Activated naive CD8-positive, alpha-beta T cell treated with anti-CD3 and anti-CD28 coated beads, Interleukin-2, amount 10 ng/mL, durations not matched to agents 7 days and 5 days (primary cell): ENCODE results near the gene DSE. TPM values are rescaled to one million over a fixed set of nuclear protein-coding genes. Genes with fewer than 3 reads are reported as not detected.

Experiments
- ATAC-seq: fragments of 150-1000 bp; cut with Tn5 transposase; one replicate; pipeline ENCODE4 v1.10.0; 2021; ENCODE audit warnings: low read depth, moderate library complexity
- POLR2A ChIA-PET: fragments of 350-600 bp; sonication (Branson Sonifier 250); formaldehyde crosslinking; loops from one replicate; lab custom pipeline; 2021; ENCODE audit warnings: antibody characterized with exemption; lab: Charles Lee
- DNase-seq: peaks from one replicate; pipeline ENCODE4 v3.0.0; 2021
- H3K27ac Mint-ChIP-seq: one replicate; pipeline ENCODE4 v1.8.0; 2022; ENCODE audit warnings: mild to moderate bottlenecking, mixed read lengths
- H3K27me3 Mint-ChIP-seq: one replicate; pipeline ENCODE4 v1.8.0; 2022; ENCODE audit warnings: mild to moderate bottlenecking, moderate library complexity, mixed read lengths
- H3K36me3 Mint-ChIP-seq: one replicate; pipeline ENCODE4 v1.8.0; 2021; ENCODE audit warnings: mild to moderate bottlenecking, mixed read lengths
- H3K4me1 Mint-ChIP-seq: one replicate; pipeline ENCODE4 v1.8.0; 2021; ENCODE audit warnings: mixed read lengths
- H3K4me3 Mint-ChIP-seq: one replicate; pipeline ENCODE4 v1.8.0; 2022; ENCODE audit warnings: mild to moderate bottlenecking, moderate library complexity, mixed read lengths
- H3K9me3 Mint-ChIP-seq: one replicate; pipeline ENCODE4 v1.8.0; 2021; ENCODE audit warnings: mixed read lengths
- total RNA-seq, 2 experiments: library from RNA; stranded (reverse); gene quantifications; one replicate each; pipeline ENCODE4 v1.2.3, GENCODE V29; 2021

Gene DSE
- total RNA-seq, 2 experiments from 2014 or later = 3.9 to 4.1 TPM

- DNase-seq (no peak), ATAC-seq (no peak)
- H3K9me3 Mint-ChIP-seq = no peaks in the 10 kb centered on the region
- H3K27ac Mint-ChIP-seq = no peak overlapping the region
- no peak overlapping the region for H3K4me3 Mint-ChIP-seq
- peaks cover 8% of the 10 kb centered on the region for H3K4me1 Mint-ChIP-seq
- no peaks in the 10 kb centered on the region for H3K36me3 Mint-ChIP-seq
- POLR2A ChIA-PET = no interaction called here
- H3K27me3 Mint-ChIP-seq = peaks cover 14% of the 10 kb centered on the region
Observed at GRCh38 chr6:116384727-116385458, 14.1 kb downstream of the DSE start.

GRCh38 chr6:116385459-116385802, 14.7 kb downstream of the DSE start:
- DNase-seq = no peak
- Mint-ChIP-seq H3K9me3 (no peaks in the 10 kb centered on the region), H3K27me3 (peaks cover 9% of the 10 kb centered on the region), H3K4me3 (no peak overlapping the region), H3K36me3 (no peaks in the 10 kb centered on the region), H3K4me1 (peaks cover 8% of the 10 kb centered on the region), H3K27ac (no peak overlapping the region)
- POLR2A ChIA-PET = no interaction called here
- no peak for ATAC-seq

- Mint-ChIP-seq H3K27ac (no peak overlapping the region), H3K36me3 (no peaks in the 10 kb centered on the region), H3K4me3 (no peak overlapping the region), H3K4me1 (peaks cover 8% of the 10 kb centered on the region), H3K27me3 (peaks cover 9% of the 10 kb centered on the region), H3K9me3 (no peaks in the 10 kb centered on the region)
- POLR2A ChIA-PET = no interaction called here
- no peak for ATAC-seq
- no peak for DNase-seq
Observed at GRCh38 chr6:116385921-116386320, 15.2 kb downstream of the DSE start.

- H3K4me3 Mint-ChIP-seq = no peak overlapping the region
- POLR2A ChIA-PET = no interaction called here
- no peak for DNase-seq
- peaks cover 8% of the 10 kb centered on the region for H3K4me1 Mint-ChIP-seq
- H3K9me3 Mint-ChIP-seq = no peaks in the 10 kb centered on the region
- H3K27me3 Mint-ChIP-seq = peaks cover 6% of the 10 kb centered on the region
- no peak for ATAC-seq
- H3K36me3 Mint-ChIP-seq = no peaks in the 10 kb centered on the region
- H3K27ac Mint-ChIP-seq = no peak overlapping the region
Observed at GRCh38 chr6:116386581-116387299, 16.0 kb downstream of the DSE start.

GRCh38 chr6:116387374-116387773, 16.6 kb downstream of the DSE start:
- Mint-ChIP-seq H3K27ac (no peak overlapping the region), H3K4me1 (peaks cover 11% of the 10 kb centered on the region), H3K4me3 (no peak overlapping the region), H3K27me3 (peaks cover 6% of the 10 kb centered on the region), H3K9me3 (no peaks in the 10 kb centered on the region), H3K36me3 (no peaks in the 10 kb centered on the region)
- ATAC-seq (no peak), DNase-seq (no peak)
- POLR2A ChIA-PET = no interaction called here

- H3K4me3 Mint-ChIP-seq = no peak overlapping the region
- peaks cover 20% of the 10 kb centered on the region for H3K4me1 Mint-ChIP-seq
- ATAC-seq (no peak), DNase-seq (no peak)
- H3K9me3 Mint-ChIP-seq = no peaks in the 10 kb centered on the region
- no peak overlapping the region for H3K27ac Mint-ChIP-seq
- no peaks in the 10 kb centered on the region for H3K36me3 Mint-ChIP-seq
- peaks cover 6% of the 10 kb centered on the region for H3K27me3 Mint-ChIP-seq
- POLR2A ChIA-PET = no interaction called here
Observed at GRCh38 chr6:116388924-116389323, 18.2 kb downstream of the DSE start.

- ATAC-seq (no peak), DNase-seq (no peak)
- Mint-ChIP-seq H3K36me3 (no peaks in the 10 kb centered on the region), H3K27ac (no peak overlapping the region), H3K27me3 (peaks cover 6% of the 10 kb centered on the region), H3K4me1 (peaks cover 20% of the 10 kb centered on the region), H3K9me3 (no peaks in the 10 kb centered on the region), H3K4me3 (no peak overlapping the region)
- POLR2A ChIA-PET = no interaction called here
Observed at GRCh38 chr6:116389357-116389756, 18.6 kb downstream of the DSE start.

- DNase-seq (no peak), ATAC-seq (no peak)
- H3K27ac Mint-ChIP-seq = no peak overlapping the region
- peaks cover 20% of the 10 kb centered on the region for H3K4me1 Mint-ChIP-seq
- H3K36me3 Mint-ChIP-seq = no peaks in the 10 kb centered on the region
- POLR2A ChIA-PET = no interaction called here
- H3K27me3 Mint-ChIP-seq = no peaks in the 10 kb centered on the region
- H3K9me3 Mint-ChIP-seq = no peaks in the 10 kb centered on the region
- H3K4me3 Mint-ChIP-seq = no peak overlapping the region
Observed at GRCh38 chr6:116390581-116390980, 19.8 kb downstream of the DSE start.

GRCh38 chr6:116392132-116393013, 21.6 kb downstream of the DSE start:
- no peak overlapping the region for H3K27ac Mint-ChIP-seq
- H3K4me3 Mint-ChIP-seq = no peak overlapping the region
- DNase-seq (no peak), ATAC-seq (no peak)
- H3K9me3 Mint-ChIP-seq = no peaks in the 10 kb centered on the region
- peaks cover 15% of the 10 kb centered on the region for H3K4me1 Mint-ChIP-seq
- no peaks in the 10 kb centered on the region for H3K27me3 Mint-ChIP-seq
- H3K36me3 Mint-ChIP-seq = no peaks in the 10 kb centered on the region
- POLR2A ChIA-PET = no interaction called here

GRCh38 chr6:116393430-116393829, 22.7 kb downstream of the DSE start:
- Mint-ChIP-seq H3K27ac (no peak overlapping the region), H3K4me1 (peaks cover 13% of the 10 kb centered on the region), H3K9me3 (no peaks in the 10 kb centered on the region), H3K27me3 (no peaks in the 10 kb centered on the region), H3K4me3 (no peak overlapping the region), H3K36me3 (no peaks in the 10 kb centered on the region)
- DNase-seq (no peak), ATAC-seq (no peak)
- POLR2A ChIA-PET = no interaction called here

GRCh38 chr6:116395647-116396046, 24.9 kb downstream of the DSE start:
- H3K27ac Mint-ChIP-seq = no peak overlapping the region
- DNase-seq = no peak
- ATAC-seq = no peak
- H3K4me1 Mint-ChIP-seq = peaks cover 12% of the 10 kb centered on the region
- H3K9me3 Mint-ChIP-seq = no peaks in the 10 kb centered on the region
- POLR2A ChIA-PET = no interaction called here
- H3K27me3 Mint-ChIP-seq = no peaks in the 10 kb centered on the region
- no peak overlapping the region for H3K4me3 Mint-ChIP-seq
- no peaks in the 10 kb centered on the region for H3K36me3 Mint-ChIP-seq

GRCh38 chr6:116396441-116396840, 25.7 kb downstream of the DSE start:
- H3K4me3 Mint-ChIP-seq = no peak overlapping the region
- H3K36me3 Mint-ChIP-seq = no peaks in the 10 kb centered on the region
- no peak for DNase-seq
- no peaks in the 10 kb centered on the region for H3K27me3 Mint-ChIP-seq
- no peak for ATAC-seq
- POLR2A ChIA-PET = no interaction called here
- peaks cover 12% of the 10 kb centered on the region for H3K4me1 Mint-ChIP-seq
- no peak overlapping the region for H3K27ac Mint-ChIP-seq
- H3K9me3 Mint-ChIP-seq = no peaks in the 10 kb centered on the region

GRCh38 chr6:116397914-116398313, 27.2 kb downstream of the DSE start:
- Mint-ChIP-seq H3K4me1 (peaks cover 3% of the 10 kb centered on the region), H3K27me3 (no peaks in the 10 kb centered on the region), H3K9me3 (no peaks in the 10 kb centered on the region), H3K27ac (no peak overlapping the region), H3K36me3 (no peaks in the 10 kb centered on the region), H3K4me3 (no peak overlapping the region)
- ATAC-seq (no peak), DNase-seq (no peak)
- POLR2A ChIA-PET = no interaction called here
